Adrenal gland (tissue), 12 donors: ENCODE results near the gene IFT25. TPM values are rescaled to one million over a fixed set of nuclear protein-coding genes. Genes with fewer than 3 reads are reported as not detected.
A peak's percentile ranks its signal among the peaks of the same experiment; 100 is the strongest.

ENCODE experiments used
- DNase-seq, 7 donors: peaks; one replicate each; pipeline ENCODE4 v3.0.0-alpha.2; 2019 to 2020
- H3K27ac ChIP-seq, 5 donors: fragments of 200-600 bp; sonication (generic) in 4 of 5; 1 replicate in 3 of 5; 2 replicates in 2 of 5; pipeline versions ENCODE4 v1.5.1 to v1.8.0; 2016 to 2020; ENCODE audit warnings: mild to moderate bottlenecking in 1 of 5
- H3K27me3 ChIP-seq: fragments of 200-600 bp; 2 replicates; pipeline ENCODE4 v1.8.0; 2021
- H3K36me3 ChIP-seq, 2 donors: fragments of 200-600 bp; replicated peaks in 1 of 2; 1 replicate in 1 of 2; 2 replicates in 1 of 2; pipeline versions ENCODE4 v1.5.1 to v1.8.0; 2018 to 2022
- H3K4me1 ChIP-seq, 2 donors: fragments of 200-600 bp; replicated peaks in 1 of 2; 1 replicate in 1 of 2; 2 replicates in 1 of 2; pipeline versions ENCODE4 v1.5.1 to v1.8.0; 2018 to 2021
- H3K4me3 ChIP-seq, 4 donors: fragments of 200-600 bp; sonication (generic) in 3 of 4; one replicate each; pipeline ENCODE4 v1.5.1; 2016 to 2018
- H3K9me3 ChIP-seq, 3 donors: fragments of 200-600 bp; sonication (generic) in 1 of 3; replicated peaks in 1 of 3; 1 replicate in 2 of 3; 2 replicates in 1 of 3; pipeline versions ENCODE4 v1.5.1 to v1.8.0; 2016 to 2021
- CTCF ChIP-seq, 6 experiments: fragments of 450-650 bp in 4 of 6; fragments of 200-600 bp in 2 of 6; sonication (generic) in 1 of 6; IDR thresholded peaks; 1 replicate in 5 of 6; 2 replicates in 1 of 6; pipeline versions ENCODE4 v1.5.1 to v1.8.0; 2016 to 2021; ENCODE audit warnings: antibody characterized with exemption in 6 of 6, mild to moderate bottlenecking in 2 of 6, moderate library complexity in 1 of 6
- POLR2A ChIP-seq, 2 donors: fragments of 450-650 bp; IDR thresholded peaks; one replicate each; pipeline ENCODE4 v1.6.1; 2017; ENCODE audit warnings: antibody characterized with exemption in 2 of 2, mild to moderate bottlenecking in 2 of 2, moderate library complexity in 1 of 2
- WGBS, 4 donors: extraction: QIAGEN DNeasy Blood & Tissue Kit in 2 of 4; methylation state at CpG; one replicate each; pipeline versions ENCODE4 v1.1.5 to v1.1.7; 2013 to 2017; 5-methylcytosine and 5-hydroxymethylcytosine counted together
- intact Hi-C, 2 donors: fragments of 100-400 bp; cut with DNase I; formaldehyde crosslinking; loops; one replicate each; pipeline versions ENCODE4 v1.14.1 to v1.15.0; 2022 to 2023
- polyA plus RNA-seq, 3 donors: library from polyadenylated mRNA; stranded (reverse); fragments of 200-250 nt in 2 of 3; fragments of 350-450 nt in 1 of 3; fragmentation: Illumina TruSeq in 1 of 3; extraction: RNeasy Lipid Tissue Mini Kit (QIAGEN cat#74804) in 1 of 3; gene quantifications; one replicate each; pipeline ENCODE4 v1.2.3, GENCODE V29; 2013 to 2014
- total RNA-seq, 9 donors: library from RNA; depleted of rRNA in 4 of 9; stranded (reverse); fragments of >200 nt in 4 of 9; fragments of 120-200 nt in 1 of 9; fragmentation: NEBNext Ultra II Directional in 1 of 9; extraction: Animal tissue kit (Norgen Biotek cat#: 25700) in 1 of 9; gene quantifications; one replicate each; pipeline versions ENCODE4 v1.1.0 to v1.2.4, GENCODE V29; 2013 to 2023
- donor health status: healthy with polysubstance abuse.
- donor health status: Bipolar disorder and iron deficiency.
- donor health status: DM: yes; HTN: yes; CAD: no.
- donor health status: DM: no; HTN: no; CAD: no.
- donor health status: DM: no; HTN: no; CAD: no.
- donor health status: DM: yes; HTN: yes; CAD: no.

The IFT25 gene
- total and polyA plus RNA-seq, 12 donors = 7.2 to 53.1 (median 29.1) TPM

GRCh38 chr1:53913352-53914033 lies 32.0 kb downstream of the IFT25 start:
- Histone ChIP-seq H3K4me1 (peaks cover 0 to 22% of the 10 kb centered on the region in 2 donors), H3K4me3 (no peak overlapping the region), H3K27me3 (no peaks in the 10 kb centered on the region), H3K27ac (no peak overlapping the region), H3K36me3 (no peaks in the 10 kb centered on the region), H3K9me3 (no peaks in the 10 kb centered on the region)
- intact Hi-C loops = no loop called here
- 87 to 94% (median 90%) methylated on average over 5 of the region's 5 CpGs for WGBS, 4 donors
- TF ChIP-seq CTCF (IDR thresholded peaks at IDR 0.05) (no peak), POLR2A (IDR thresholded peaks at IDR 0.05) (no peak)
- no peak for DNase-seq

GRCh38 chr1:53911442-53911841 lies 34.1 kb downstream of the IFT25 start:
- no peak for DNase-seq
- Histone ChIP-seq H3K27me3 (no peaks in the 10 kb centered on the region), H3K4me3 (no peak overlapping the region), H3K4me1 (peaks cover 0 to 20% of the 10 kb centered on the region in 2 donors), H3K36me3 (no peaks in the 10 kb centered on the region), H3K9me3 (no peaks in the 10 kb centered on the region), H3K27ac (no peak overlapping the region)
- no peak for TF ChIP-seq POLR2A (IDR thresholded peaks at IDR 0.05)
- TF ChIP-seq CTCF (IDR thresholded peaks at IDR 0.05) = no peak
- intact Hi-C loops = no loop called here
- WGBS, 4 donors = 58 to 73% (median 60%) methylated on average over 4 of the region's 4 CpGs

- DNase-seq = peak in 6 of 7 donors; percentile 45 to 67 (median 62)
- TF ChIP-seq POLR2A (IDR thresholded peaks at IDR 0.05) (no peak), CTCF (IDR thresholded peaks at IDR 0.05) (no peak)
- H3K27ac ChIP-seq = peak overlapping the region in 4 of 5 donors; percentile 14 to 78 (median 42)
- no peaks in the 10 kb centered on the region for H3K9me3 ChIP-seq
- H3K27me3 ChIP-seq = no peaks in the 10 kb centered on the region
- peaks cover 0 to 16% of the 10 kb centered on the region in 2 donors for H3K4me1 ChIP-seq
- 44 to 61% (median 49%) methylated on average over 3 of the region's 3 CpGs for WGBS, 4 donors
- no peak overlapping the region for H3K4me3 ChIP-seq
- intact Hi-C loops = no loop called here
- H3K36me3 ChIP-seq = no peaks in the 10 kb centered on the region
Observed at GRCh38 chr1:53909946-53910345, 35.6 kb downstream of the IFT25 start.

- Histone ChIP-seq H3K9me3 (no peaks in the 10 kb centered on the region), H3K4me3 (no peak overlapping the region), H3K27me3 (no peaks in the 10 kb centered on the region), H3K27ac (no peak overlapping the region), H3K4me1 (peaks cover 15 to 21% of the 10 kb centered on the region in 2 donors), H3K36me3 (no peaks in the 10 kb centered on the region)
- intact Hi-C loops = no loop called here
- WGBS, 4 donors = 87 to 97% (median 90%) methylated on average over 2 to 4 of the region's 4 CpGs
- TF ChIP-seq POLR2A (IDR thresholded peaks at IDR 0.05) (no peak), CTCF (IDR thresholded peaks at IDR 0.05) (no peak)
- DNase-seq = no peak
Observed at GRCh38 chr1:53906121-53906520, 39.4 kb downstream of the IFT25 start.
